Panc1 (cell line): ENCODE results near the gene CRMP1. TPM values are rescaled to one million over a fixed set of nuclear protein-coding genes. Genes with fewer than 3 reads are reported as not detected.

ENCODE experiments used
- ATAC-seq: fragments of 200-7000 bp; cut with Tn5 transposase; 2 replicates; pipeline ENCODE4 v1.9.1; 2020; ENCODE audit warnings: mild to moderate bottlenecking, moderate library complexity
- BruUV-seq: library from RNA; stranded (reverse); fragments of 400-500 nt; replicated peaks from 2 replicates; lab custom pipeline; 2021; lab: Mats Ljungman, UMichigan
- CTCF ChIA-PET: fragments of 300-600 bp; sonication (Branson Sonifier 250); formaldehyde crosslinking; loops from one replicate; lab custom pipeline; 2022; ENCODE audit warnings: antibody characterized with exemption; lab: Charles Lee
- POLR2A ChIA-PET: fragments of 300-600 bp; sonication (Branson Sonifier 250); formaldehyde crosslinking; loops from one replicate; lab custom pipeline; 2022; ENCODE audit warnings: antibody characterized with exemption; lab: Charles Lee
- DNase-seq: peaks from one replicate; pipeline ENCODE4 v3.0.0-alpha.2; 2010; ENCODE audit warnings: low read depth, low spot score
- H3K27ac ChIP-seq: 2 replicates; pipeline ENCODE4 v1.5.1; 2011; ENCODE audit warnings: mild to moderate bottlenecking, low read length, inconsistent platforms
- H3K27me3 ChIP-seq: fragments of 200-500 bp; sonication (Bioruptor generic); 2 replicates; pipeline ENCODE4 v1.6.0; 2014; ENCODE audit warnings: low read length, inconsistent platforms; ENCODE audit not compliant: control insufficient read depth, insufficient read depth
- H3K36me3 ChIP-seq: fragments of 200-500 bp; sonication (Bioruptor generic); 2 replicates; pipeline ENCODE4 v1.5.1; 2014; ENCODE audit warnings: inconsistent platforms, mild to moderate bottlenecking, low read length, moderate library complexity; ENCODE audit not compliant: control insufficient read depth, insufficient read depth
- H3K4me1 ChIP-seq: 2 replicates; pipeline ENCODE4 v1.5.1; 2011; ENCODE audit warnings: inconsistent platforms, mild to moderate bottlenecking, low read length, moderate library complexity; ENCODE audit not compliant: control insufficient read depth, insufficient read depth
- H3K4me3 ChIP-seq, 2 experiments: 2 replicates each; pipeline ENCODE4 v1.5.1; 2011 to 2012; ENCODE audit warnings: low read depth in 2 of 2, low read length in 2 of 2, mild to moderate bottlenecking in 2 of 2, inconsistent platforms in 1 of 2, moderate library complexity in 1 of 2
- H3K9me3 ChIP-seq: fragments of 200-500 bp; sonication (Bioruptor generic); 2 replicates; pipeline ENCODE4 v1.5.1; 2014; ENCODE audit warnings: low read depth, mild to moderate bottlenecking, inconsistent platforms, low read length, moderate library complexity; ENCODE audit not compliant: control insufficient read depth, insufficient read depth
- POLR2AphosphoS5 ChIP-seq: IDR thresholded peaks from 2 replicates; pipeline ENCODE4 v1.6.1; 2012; ENCODE audit warnings: mild to moderate bottlenecking, low read depth, low read length, moderate library complexity
- REST ChIP-seq, 2 experiments: IDR thresholded peaks; 2 replicates each; pipeline ENCODE4 v1.6.1; 2011 to 2012; ENCODE audit warnings: low read depth in 2 of 2, control low read depth in 1 of 2, low read length in 1 of 2, mild to moderate bottlenecking in 1 of 2, moderate library complexity in 1 of 2; ENCODE audit not compliant: insufficient read depth in 1 of 2
- SIN3A ChIP-seq: IDR thresholded peaks from 2 replicates; pipeline ENCODE4 v1.6.1; 2012; ENCODE audit warnings: low read depth, mild to moderate bottlenecking, low read length, moderate library complexity, borderline replicate concordance; ENCODE audit not compliant: insufficient read depth
- TCF7L2 ChIP-seq: IDR thresholded peaks from 2 replicates; pipeline ENCODE4 v1.6.1; 2011; ENCODE audit warnings: mild to moderate bottlenecking, low read depth, low read length, inconsistent platforms
- in situ Hi-C: cut with HindIII; loops from 2 replicates; pipeline ENCODE4 v1.10.0; 2016; ENCODE audit warnings: low sequenced_read_pairs, low pct_unique_long_range_greater_than_20kb
- intact Hi-C: fragments of 100-400 bp; cut with micrococcal nuclease; formaldehyde crosslinking; loops from one replicate; pipeline ENCODE4 v1.10.0; 2022; ENCODE audit not compliant: unreplicated experiment
- total RNA-seq: library from RNA; stranded (reverse); gene quantifications from one replicate; pipeline ENCODE4 v1.2.1, GENCODE V29; 2021; ENCODE audit not compliant: unreplicated experiment
- TF ChIP-seq, protein P1 (sequence below): fragments of 450-650 bp; IDR thresholded peaks from 2 replicates; pipeline ENCODE4 v1.5.1; 2017; ENCODE audit warnings: mild to moderate bottlenecking

CRMP1 gene
- total RNA-seq, 1 experiment from 2014 or later: 0.28 TPM

DNA sequence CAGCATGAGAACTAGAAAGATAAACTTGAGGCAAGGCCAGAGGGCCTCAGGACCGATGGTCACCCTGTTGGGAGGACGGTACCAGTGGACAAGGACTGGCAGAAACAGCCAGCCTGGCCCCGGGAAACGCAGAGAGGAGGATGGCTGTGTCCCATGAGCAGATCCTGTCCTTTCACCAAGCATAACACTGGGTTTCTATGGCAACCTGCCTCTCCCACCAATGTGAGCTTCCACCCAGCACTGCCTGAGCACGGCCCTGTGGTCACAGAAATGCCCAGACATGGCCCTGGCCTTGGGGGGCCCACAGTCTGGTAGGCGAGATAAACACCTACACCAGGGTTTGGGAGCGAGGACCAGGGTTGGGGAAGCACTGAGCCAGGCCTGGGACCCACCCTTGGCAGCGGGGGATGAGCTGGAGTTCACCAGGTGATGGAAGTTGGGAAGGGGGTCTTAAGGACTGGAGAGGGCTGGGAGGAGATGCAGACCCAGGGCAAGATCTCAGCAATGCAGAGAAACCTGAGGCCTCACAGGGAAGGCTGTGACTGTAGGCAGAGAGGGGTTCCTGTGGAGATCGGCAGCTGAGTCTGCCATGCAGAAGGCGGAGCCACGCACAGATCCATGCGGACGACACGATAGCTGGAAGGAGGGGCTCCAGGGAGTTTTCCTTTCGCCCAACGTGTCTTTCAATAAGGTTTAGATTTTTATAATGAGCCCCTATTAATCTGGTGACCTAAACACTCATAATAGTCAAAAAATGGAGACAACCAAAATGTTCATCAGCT is 32.7 kb upstream of the CRMP1 start:
- BruUV-seq: no TSS peak
- ChIA-PET CTCF (no interaction called here), POLR2A (no interaction called here)
- in situ Hi-C loops: no loop called here
- H3K27ac ChIP-seq: no peak overlapping the region
- no peaks in the 10 kb centered on the region for H3K9me3 ChIP-seq
- H3K27me3 ChIP-seq: no peaks in the 10 kb centered on the region
- TF ChIP-seq SIN3A (no peak), POLR2AphosphoS5 (no peak), TCF7L2 (no peak), REST (IDR thresholded peaks at IDR 0.05; ENCODE audit: insufficient read depth in 1 of 2, low read depth in 2 of 2, low read length in 1 of 2) (no peak)
- TF ChIP-seq, protein P1, sequence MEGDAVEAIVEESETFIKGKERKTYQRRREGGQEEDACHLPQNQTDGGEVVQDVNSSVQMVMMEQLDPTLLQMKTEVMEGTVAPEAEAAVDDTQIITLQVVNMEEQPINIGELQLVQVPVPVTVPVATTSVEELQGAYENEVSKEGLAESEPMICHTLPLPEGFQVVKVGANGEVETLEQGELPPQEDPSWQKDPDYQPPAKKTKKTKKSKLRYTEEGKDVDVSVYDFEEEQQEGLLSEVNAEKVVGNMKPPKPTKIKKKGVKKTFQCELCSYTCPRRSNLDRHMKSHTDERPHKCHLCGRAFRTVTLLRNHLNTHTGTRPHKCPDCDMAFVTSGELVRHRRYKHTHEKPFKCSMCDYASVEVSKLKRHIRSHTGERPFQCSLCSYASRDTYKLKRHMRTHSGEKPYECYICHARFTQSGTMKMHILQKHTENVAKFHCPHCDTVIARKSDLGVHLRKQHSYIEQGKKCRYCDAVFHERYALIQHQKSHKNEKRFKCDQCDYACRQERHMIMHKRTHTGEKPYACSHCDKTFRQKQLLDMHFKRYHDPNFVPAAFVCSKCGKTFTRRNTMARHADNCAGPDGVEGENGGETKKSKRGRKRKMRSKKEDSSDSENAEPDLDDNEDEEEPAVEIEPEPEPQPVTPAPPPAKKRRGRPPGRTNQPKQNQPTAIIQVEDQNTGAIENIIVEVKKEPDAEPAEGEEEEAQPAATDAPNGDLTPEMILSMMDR: no peak
- H3K4me3 ChIP-seq: no peak overlapping the region
- H3K4me1 ChIP-seq: no peaks in the 10 kb centered on the region
- no peaks in the 10 kb centered on the region for H3K36me3 ChIP-seq
- ATAC-seq (no peak), DNase-seq (no peak)
- intact Hi-C loops: no loop called here

GRCh38 chr4:5924461-5925125 is 31.7 kb upstream of the CRMP1 start:
- no peak overlapping the region for H3K27ac ChIP-seq
- TF ChIP-seq SIN3A (no peak), TCF7L2 (no peak), POLR2AphosphoS5 (no peak), REST (IDR thresholded peaks at IDR 0.05; ENCODE audit: insufficient read depth in 1 of 2, low read depth in 2 of 2, low read length in 1 of 2) (no peak)
- TF ChIP-seq, protein P1: no peak
- BruUV-seq: no TSS peak
- intact Hi-C loops (no loop called here), in situ Hi-C loops (no loop called here)
- no peaks in the 10 kb centered on the region for H3K36me3 ChIP-seq
- ATAC-seq (no peak), DNase-seq (no peak)
- H3K9me3 ChIP-seq: no peaks in the 10 kb centered on the region
- ChIA-PET POLR2A (no interaction called here), CTCF (no interaction called here)
- no peak overlapping the region for H3K4me3 ChIP-seq
- H3K4me1 ChIP-seq: no peaks in the 10 kb centered on the region
- H3K27me3 ChIP-seq: no peaks in the 10 kb centered on the region
